Adrenal gland (tissue), 12 donors: ENCODE data around the gene ATG16L2. TPM values are rescaled to one million over a fixed set of nuclear protein-coding genes. Genes with fewer than 3 reads are reported as not detected.

Experiments
- DNase-seq, 7 donors: peaks; one replicate each; pipeline ENCODE4 v3.0.0-alpha.2; 2019 to 2020
- H3K27ac ChIP-seq, 5 donors: fragments of 200-600 bp; sonication (generic) in 4 of 5; 1 replicate in 3 of 5; 2 replicates in 2 of 5; pipeline versions ENCODE4 v1.5.1 to v1.8.0; 2016 to 2020; ENCODE audit warnings: mild to moderate bottlenecking in 1 of 5
- H3K27me3 ChIP-seq: fragments of 200-600 bp; 2 replicates; pipeline ENCODE4 v1.8.0; 2021
- H3K36me3 ChIP-seq, 2 donors: fragments of 200-600 bp; replicated peaks in 1 of 2; 1 replicate in 1 of 2; 2 replicates in 1 of 2; pipeline versions ENCODE4 v1.5.1 to v1.8.0; 2018 to 2022
- H3K4me1 ChIP-seq, 2 donors: fragments of 200-600 bp; replicated peaks in 1 of 2; 1 replicate in 1 of 2; 2 replicates in 1 of 2; pipeline versions ENCODE4 v1.5.1 to v1.8.0; 2018 to 2021
- H3K4me3 ChIP-seq, 4 donors: fragments of 200-600 bp; sonication (generic) in 3 of 4; one replicate each; pipeline ENCODE4 v1.5.1; 2016 to 2018
- H3K9me3 ChIP-seq, 3 donors: fragments of 200-600 bp; sonication (generic) in 1 of 3; replicated peaks in 1 of 3; 1 replicate in 2 of 3; 2 replicates in 1 of 3; pipeline versions ENCODE4 v1.5.1 to v1.8.0; 2016 to 2021
- CTCF ChIP-seq, 6 experiments: fragments of 450-650 bp in 4 of 6; fragments of 200-600 bp in 2 of 6; sonication (generic) in 1 of 6; IDR thresholded peaks; 1 replicate in 5 of 6; 2 replicates in 1 of 6; pipeline versions ENCODE4 v1.5.1 to v1.8.0; 2016 to 2021; ENCODE audit warnings: antibody characterized with exemption in 6 of 6, mild to moderate bottlenecking in 2 of 6, moderate library complexity in 1 of 6
- POLR2A ChIP-seq, 2 donors: fragments of 450-650 bp; IDR thresholded peaks; one replicate each; pipeline ENCODE4 v1.6.1; 2017; ENCODE audit warnings: antibody characterized with exemption in 2 of 2, mild to moderate bottlenecking in 2 of 2, moderate library complexity in 1 of 2
- WGBS, 4 donors: extraction: QIAGEN DNeasy Blood & Tissue Kit in 2 of 4; methylation state at CpG; one replicate each; pipeline versions ENCODE4 v1.1.5 to v1.1.7; 2013 to 2017; 5-methylcytosine and 5-hydroxymethylcytosine counted together
- intact Hi-C, 2 donors: fragments of 100-400 bp; cut with DNase I; formaldehyde crosslinking; loops; one replicate each; pipeline versions ENCODE4 v1.14.1 to v1.15.0; 2022 to 2023
- polyA plus RNA-seq, 3 donors: library from polyadenylated mRNA; stranded (reverse); fragments of 200-250 nt in 2 of 3; fragments of 350-450 nt in 1 of 3; fragmentation: Illumina TruSeq in 1 of 3; extraction: RNeasy Lipid Tissue Mini Kit (QIAGEN cat#74804) in 1 of 3; gene quantifications; one replicate each; pipeline ENCODE4 v1.2.3, GENCODE V29; 2013 to 2014
- total RNA-seq, 9 donors: library from RNA; depleted of rRNA in 4 of 9; stranded (reverse); fragments of >200 nt in 4 of 9; fragments of 120-200 nt in 1 of 9; fragmentation: NEBNext Ultra II Directional in 1 of 9; extraction: Animal tissue kit (Norgen Biotek cat#: 25700) in 1 of 9; gene quantifications; one replicate each; pipeline versions ENCODE4 v1.1.0 to v1.2.4, GENCODE V29; 2013 to 2023
- donor health status: healthy with polysubstance abuse.
- donor health status: Bipolar disorder and iron deficiency.
- donor health status: DM: yes; HTN: yes; CAD: no.
- donor health status: DM: no; HTN: no; CAD: no.
- donor health status: DM: no; HTN: no; CAD: no.
- donor health status: DM: yes; HTN: yes; CAD: no.

ATG16L2 gene
- total and polyA plus RNA-seq, 12 donors, result 5.7 to 343 (median 30.6) TPM

DNA sequence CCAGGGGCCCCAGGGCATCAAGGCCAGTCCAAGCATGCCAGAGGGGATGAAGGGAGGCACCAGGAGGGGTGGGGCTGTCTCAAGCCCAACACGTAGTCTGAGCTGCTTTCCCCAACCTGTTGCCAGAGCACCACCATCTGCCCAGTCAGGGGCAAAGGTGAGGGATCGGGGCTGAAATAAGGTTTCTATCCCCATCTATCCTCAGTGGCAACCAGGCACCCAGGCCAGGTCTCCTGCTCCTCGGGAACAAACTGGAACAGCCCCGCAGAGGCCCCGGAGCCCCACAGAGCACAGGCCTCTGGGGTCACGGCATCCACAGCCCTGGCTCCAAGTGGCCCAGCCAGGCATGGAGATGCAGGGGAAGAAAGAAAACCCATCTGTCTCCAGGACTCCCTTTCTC lies 39.7 kb upstream of the ATG16L2 start:
- H3K36me3 ChIP-seq, result no peaks in the 10 kb centered on the region
- WGBS, 4 donors, result 58 to 87% (median 76%) methylated on average over 2 to 6 of the region's 6 CpGs
- no peaks in the 10 kb centered on the region for H3K9me3 ChIP-seq
- intact Hi-C loops, result no loop called here
- no peak overlapping the region for H3K4me3 ChIP-seq
- peaks cover 67 to 92% of the 10 kb centered on the region in 2 donors for H3K4me1 ChIP-seq
- no peaks in the 10 kb centered on the region for H3K27me3 ChIP-seq
- no peak for DNase-seq
- peak overlapping the region in 3 of 5 donors; percentile 85 to 92 (median 88) for H3K27ac ChIP-seq
- TF ChIP-seq CTCF (IDR thresholded peaks at IDR 0.05) (no peak), POLR2A (IDR thresholded peaks at IDR 0.05) (no peak)

GRCh38 chr11:72775288-72776110 lies 38.7 kb upstream of the ATG16L2 start:
- DNase-seq, result no peak
- 84 to 90% (median 88%) methylated on average over 7 of the region's 7 CpGs for WGBS, 4 donors
- TF ChIP-seq POLR2A (IDR thresholded peaks at IDR 0.05) (no peak), CTCF (IDR thresholded peaks at IDR 0.05) (no peak)
- H3K36me3 ChIP-seq, result no peaks in the 10 kb centered on the region
- peak overlapping the region; percentile 44 to 92 (median 85) for H3K27ac ChIP-seq
- H3K4me1 ChIP-seq, result peaks cover 76 to 95% of the 10 kb centered on the region in 2 donors
- no peak overlapping the region for H3K4me3 ChIP-seq
- intact Hi-C loops, result no loop called here
- no peaks in the 10 kb centered on the region for H3K9me3 ChIP-seq
- no peaks in the 10 kb centered on the region for H3K27me3 ChIP-seq

- no peaks in the 10 kb centered on the region for H3K9me3 ChIP-seq
- TF ChIP-seq POLR2A (IDR thresholded peaks at IDR 0.05) (peak in 1 of 2 donors; percentile 28), CTCF (IDR thresholded peaks at IDR 0.05) (no peak)
- intact Hi-C loops, result no loop called here
- peaks cover 73 to 98% of the 10 kb centered on the region in 2 donors for H3K4me1 ChIP-seq
- 45 to 74% (median 55%) methylated on average over 5 to 9 of the region's 9 CpGs for WGBS, 4 donors
- H3K27ac ChIP-seq, result peak overlapping the region; percentile 66 to 92 (median 88)
- H3K27me3 ChIP-seq, result no peaks in the 10 kb centered on the region
- H3K36me3 ChIP-seq, result no peaks in the 10 kb centered on the region
- peak in 6 of 7 donors; percentile 38 to 80 (median 72) for DNase-seq
- no peak overlapping the region for H3K4me3 ChIP-seq
Measured at GRCh38 chr11:72776117-72776843, 37.9 kb upstream of the ATG16L2 start.
